ENCODE measurements around the gene C14orf132. TPM values are rescaled to one million over a fixed set of nuclear protein-coding genes. Genes with fewer than 3 reads are reported as not detected.

Gene C14orf132
- total RNA-seq, 1 donor from 2014 or later = 12.0 TPM

DNA sequence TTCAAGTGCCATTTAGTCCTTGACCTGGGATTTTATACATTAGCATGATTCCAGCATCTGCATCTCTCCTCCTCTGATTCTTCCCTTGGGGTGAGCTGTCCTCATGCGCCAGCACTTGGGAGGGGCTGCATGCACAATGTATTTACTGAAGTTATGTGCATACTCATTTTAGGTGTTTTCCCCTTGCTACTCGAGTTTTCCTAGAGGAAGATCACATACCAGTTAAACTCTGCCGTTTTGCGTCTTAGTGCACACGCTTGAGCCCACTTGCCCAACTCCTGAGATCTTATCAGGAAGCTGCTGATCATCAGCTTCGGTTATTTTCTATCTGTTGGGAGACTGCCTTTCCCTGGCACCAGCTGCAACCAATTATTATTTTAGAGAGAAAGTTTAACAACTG, 78.8 kb downstream of the C14orf132 start:
- no peak overlapping the region for H3K4me3 ChIP-seq
- peaks cover 5% of the 10 kb centered on the region for H3K4me1 ChIP-seq
- intact Hi-C loops (cut with DNase I) = no loop called here
- no peaks in the 10 kb centered on the region for H3K36me3 ChIP-seq
- no peak overlapping the region for H3K27ac ChIP-seq
- TF ChIP-seq, protein P1, sequence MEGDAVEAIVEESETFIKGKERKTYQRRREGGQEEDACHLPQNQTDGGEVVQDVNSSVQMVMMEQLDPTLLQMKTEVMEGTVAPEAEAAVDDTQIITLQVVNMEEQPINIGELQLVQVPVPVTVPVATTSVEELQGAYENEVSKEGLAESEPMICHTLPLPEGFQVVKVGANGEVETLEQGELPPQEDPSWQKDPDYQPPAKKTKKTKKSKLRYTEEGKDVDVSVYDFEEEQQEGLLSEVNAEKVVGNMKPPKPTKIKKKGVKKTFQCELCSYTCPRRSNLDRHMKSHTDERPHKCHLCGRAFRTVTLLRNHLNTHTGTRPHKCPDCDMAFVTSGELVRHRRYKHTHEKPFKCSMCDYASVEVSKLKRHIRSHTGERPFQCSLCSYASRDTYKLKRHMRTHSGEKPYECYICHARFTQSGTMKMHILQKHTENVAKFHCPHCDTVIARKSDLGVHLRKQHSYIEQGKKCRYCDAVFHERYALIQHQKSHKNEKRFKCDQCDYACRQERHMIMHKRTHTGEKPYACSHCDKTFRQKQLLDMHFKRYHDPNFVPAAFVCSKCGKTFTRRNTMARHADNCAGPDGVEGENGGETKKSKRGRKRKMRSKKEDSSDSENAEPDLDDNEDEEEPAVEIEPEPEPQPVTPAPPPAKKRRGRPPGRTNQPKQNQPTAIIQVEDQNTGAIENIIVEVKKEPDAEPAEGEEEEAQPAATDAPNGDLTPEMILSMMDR (IDR thresholded peaks at IDR 0.05) = no peak
- TF ChIP-seq POLR2AphosphoS5 (IDR thresholded peaks at IDR 0.05; ENCODE audit: insufficient read depth in 1 of 2, low read depth in 1 of 2) (no peak), POLR2A (IDR thresholded peaks at IDR 0.05) (no peak)
- H3K9me3 ChIP-seq = no peaks in the 10 kb centered on the region
- DNase-seq (ENCODE audit: extremely low spot score in 2 of 2) = no peak
- no peaks in the 10 kb centered on the region for H3K27me3 ChIP-seq

DNA sequence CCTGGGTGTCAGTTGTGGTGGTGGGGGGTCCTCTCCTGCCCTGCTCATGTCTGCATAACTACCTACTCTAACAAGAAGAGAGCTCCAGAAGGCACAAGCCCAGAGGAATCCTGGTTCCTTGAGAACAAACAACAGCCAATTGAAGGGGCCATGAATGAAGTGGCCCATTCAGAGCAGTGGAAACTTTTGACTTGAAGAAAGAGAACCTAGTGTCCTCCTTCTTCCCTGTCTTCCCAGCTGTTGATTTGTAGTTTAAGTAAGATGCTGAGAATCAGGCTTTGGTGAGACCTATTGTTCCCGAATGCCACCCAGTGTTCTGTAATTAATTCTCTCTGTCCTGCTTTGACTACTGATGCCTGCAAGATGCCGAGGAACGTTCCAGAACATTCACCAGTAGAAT, 79.2 kb downstream of the C14orf132 start:
- H3K4me1 ChIP-seq = peaks cover 5% of the 10 kb centered on the region
- H3K9me3 ChIP-seq = no peaks in the 10 kb centered on the region
- no peak overlapping the region for H3K27ac ChIP-seq
- H3K36me3 ChIP-seq = no peaks in the 10 kb centered on the region
- H3K4me3 ChIP-seq = no peak overlapping the region
- H3K27me3 ChIP-seq = no peaks in the 10 kb centered on the region
- DNase-seq (ENCODE audit: extremely low spot score in 2 of 2) = no peak
- intact Hi-C loops (cut with DNase I) = no loop called here
- TF ChIP-seq POLR2A (IDR thresholded peaks at IDR 0.05) (no peak), POLR2AphosphoS5 (IDR thresholded peaks at IDR 0.05; ENCODE audit: insufficient read depth in 1 of 2, low read depth in 1 of 2) (no peak)
- TF ChIP-seq, protein P1 (IDR thresholded peaks at IDR 0.05) = no peak

DNA sequence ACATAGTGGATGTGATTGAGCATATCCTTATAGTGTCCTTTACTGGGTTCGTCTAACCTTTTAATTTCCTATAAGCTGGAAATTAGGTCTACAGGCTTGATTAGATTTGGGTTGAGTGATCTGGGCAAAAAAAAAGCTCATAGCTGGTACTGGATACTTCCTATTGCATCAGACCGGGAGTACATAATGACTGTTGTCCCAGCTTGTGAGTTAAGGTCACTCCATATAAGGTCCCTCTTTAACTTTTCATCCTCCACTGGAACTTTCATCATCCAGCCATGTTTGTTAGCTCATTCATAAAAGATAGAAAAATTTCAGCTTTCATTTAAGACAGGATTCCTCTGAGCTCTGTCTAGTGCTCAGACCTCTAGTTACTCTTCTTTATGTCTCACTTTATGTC, 80.8 kb downstream of the C14orf132 start:
- H3K4me3 ChIP-seq = no peak overlapping the region
- no peak for TF ChIP-seq POLR2A (IDR thresholded peaks at IDR 0.05)
- no peak for TF ChIP-seq POLR2AphosphoS5 (IDR thresholded peaks at IDR 0.05; ENCODE audit: insufficient read depth in 1 of 2, low read depth in 1 of 2)
- TF ChIP-seq, protein P1 (IDR thresholded peaks at IDR 0.05) = no peak
- no peak for DNase-seq (ENCODE audit: extremely low spot score in 2 of 2)
- no peaks in the 10 kb centered on the region for H3K9me3 ChIP-seq
- H3K36me3 ChIP-seq = no peaks in the 10 kb centered on the region
- H3K4me1 ChIP-seq = peaks cover 5% of the 10 kb centered on the region
- peak overlapping the region; percentile 77 for H3K27ac ChIP-seq
- no peaks in the 10 kb centered on the region for H3K27me3 ChIP-seq
- intact Hi-C loops (cut with DNase I) = no loop called here

DNA sequence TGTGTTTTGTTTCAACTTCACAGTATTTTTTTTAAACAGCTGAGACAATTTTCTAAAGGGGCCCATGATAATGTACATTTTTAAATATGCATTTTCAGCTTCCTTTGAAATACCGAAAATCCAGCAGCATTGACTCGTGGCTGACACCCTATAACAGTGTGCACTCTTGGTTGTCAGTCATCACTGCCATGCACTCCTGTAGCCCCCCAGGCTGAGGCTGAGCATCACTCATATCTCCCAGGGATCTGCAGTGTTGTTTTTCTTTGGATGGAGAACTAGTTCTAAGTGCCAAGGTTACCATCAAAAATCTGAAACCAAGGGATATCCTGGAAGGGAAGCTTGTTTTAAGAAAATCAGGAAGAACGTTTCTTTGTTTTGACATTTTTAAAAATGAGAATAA, 81.2 kb downstream of the C14orf132 start:
- no peaks in the 10 kb centered on the region for H3K36me3 ChIP-seq

DNA sequence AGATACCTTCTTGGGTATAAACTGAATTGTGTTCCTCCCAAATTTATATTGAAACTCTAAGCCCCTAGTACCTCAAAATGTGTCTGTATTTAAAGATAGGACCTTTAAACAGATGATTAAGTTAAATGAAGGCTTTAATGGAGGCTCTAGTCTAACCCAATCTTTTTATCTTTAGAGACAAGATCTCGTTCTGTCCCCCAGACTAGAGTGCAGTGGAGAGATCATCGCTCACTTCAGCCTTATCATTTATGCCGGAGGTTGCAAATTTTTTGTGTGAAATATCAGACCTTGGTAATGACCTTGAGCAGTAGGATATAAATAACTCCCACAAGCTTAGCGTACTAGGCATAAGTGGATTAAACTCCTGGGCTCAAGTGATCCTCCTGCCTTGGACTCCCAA, 81.8 kb downstream of the C14orf132 start:
- no peaks in the 10 kb centered on the region for H3K9me3 ChIP-seq
- intact Hi-C loops (cut with DNase I) = no loop called here
- no peak for DNase-seq (ENCODE audit: extremely low spot score in 2 of 2)
- no peak overlapping the region for H3K4me3 ChIP-seq
- H3K36me3 ChIP-seq = no peaks in the 10 kb centered on the region
- peak overlapping the region; percentile 77 for H3K27ac ChIP-seq
- no peaks in the 10 kb centered on the region for H3K27me3 ChIP-seq
- H3K4me1 ChIP-seq = peaks cover 14% of the 10 kb centered on the region
- TF ChIP-seq POLR2A (IDR thresholded peaks at IDR 0.05) = no peak
- no peak for TF ChIP-seq POLR2AphosphoS5 (IDR thresholded peaks at IDR 0.05; ENCODE audit: insufficient read depth in 1 of 2, low read depth in 1 of 2)
- TF ChIP-seq, protein P1 (IDR thresholded peaks at IDR 0.05) = no peak

More for the DNA sequence above, 81.2 kb downstream of the C14orf132 start:
- no peaks in the 10 kb centered on the region for H3K27me3 ChIP-seq
- DNase-seq (ENCODE audit: extremely low spot score in 2 of 2) = no peak
- TF ChIP-seq POLR2A (IDR thresholded peaks at IDR 0.05) (no peak), POLR2AphosphoS5 (IDR thresholded peaks at IDR 0.05; ENCODE audit: insufficient read depth in 1 of 2, low read depth in 1 of 2) (no peak)
- TF ChIP-seq, protein P1 (IDR thresholded peaks at IDR 0.05) = no peak
- intact Hi-C loops (cut with DNase I) = no loop called here
- peak overlapping the region; percentile 77 for H3K27ac ChIP-seq
- no peak overlapping the region for H3K4me3 ChIP-seq
- H3K9me3 ChIP-seq = no peaks in the 10 kb centered on the region
- H3K4me1 ChIP-seq = peaks cover 9% of the 10 kb centered on the region
